Tibial artery (tissue), 4 donors: Measurements from ENCODE around the gene GINS2.

Source experiments
- DNase-seq, 2 donors: peaks; one replicate each; pipeline ENCODE4 v3.0.0-alpha.2; 2019
- H3K27ac ChIP-seq, 2 donors: fragments of 200-600 bp; sonication (generic) in 1 of 2; 1 replicate in 1 of 2; 2 replicates in 1 of 2; pipeline ENCODE4 v1.5.1; 2018 to 2019; ENCODE audit warnings: mild to moderate bottlenecking in 1 of 2
- H3K27me3 ChIP-seq, 2 donors: fragments of 200-600 bp; sonication (generic) in 1 of 2; one replicate each; pipeline versions ENCODE4 v1.5.1 to v1.6.0; 2016 to 2019
- H3K36me3 ChIP-seq, 3 donors: fragments of 200-600 bp; sonication (generic) in 2 of 3; one replicate each; pipeline ENCODE4 v1.5.1; 2016 to 2019; ENCODE audit warnings: mild to moderate bottlenecking in 2 of 3
- H3K4me1 ChIP-seq, 4 donors: fragments of 200-600 bp; sonication (generic) in 2 of 4; 1 replicate in 3 of 4; 2 replicates in 1 of 4; pipeline ENCODE4 v1.5.1; 2016 to 2019
- H3K4me3 ChIP-seq, 2 donors: fragments of 200-600 bp; sonication (generic) in 1 of 2; 1 replicate in 1 of 2; 2 replicates in 1 of 2; pipeline ENCODE4 v1.5.1; 2018 to 2019; ENCODE audit warnings: mild to moderate bottlenecking in 2 of 2
- H3K9me3 ChIP-seq, 3 donors: fragments of 200-600 bp; sonication (generic) in 1 of 3; one replicate each; pipeline ENCODE4 v1.5.1; 2016 to 2019
- intact Hi-C: fragments of 100-400 bp; cut with DNase I; formaldehyde crosslinking; loops from one replicate; pipeline ENCODE4 v1.15.0; 2023; ENCODE audit warnings: low total_unique reads
- TF ChIP-seq, protein P1 (sequence below), 2 experiments: fragments of 200-600 bp in 1 of 2; fragments of 450-650 bp in 1 of 2; IDR thresholded peaks; one replicate each; pipeline ENCODE4 v1.5.1; 2017 to 2019; ENCODE audit warnings: antibody characterized with exemption in 2 of 2, mild to moderate bottlenecking in 1 of 2, moderate library complexity in 1 of 2

Gene GINS2

DNA sequence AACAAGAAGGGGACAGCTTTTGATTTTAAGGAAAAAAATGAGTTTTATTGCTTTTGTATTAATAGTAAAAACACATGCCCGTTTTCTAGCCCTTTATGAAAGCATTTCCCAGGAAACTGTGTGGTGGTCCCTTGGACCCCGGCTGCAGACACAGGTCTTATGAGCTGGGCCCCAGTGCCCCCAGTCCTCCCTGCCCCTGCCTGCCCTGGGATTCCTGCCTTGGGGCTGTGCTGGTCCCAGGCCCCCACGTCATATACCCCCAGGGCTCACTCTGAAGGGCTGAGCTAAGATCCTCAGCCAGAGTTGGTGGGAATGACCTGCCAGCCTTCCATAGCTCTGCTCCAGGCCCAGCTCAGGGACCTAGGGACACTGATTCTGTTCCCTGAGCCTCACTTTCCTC is 30.8 kb downstream of the GINS2 start:
- no peak for DNase-seq
- peaks cover 0 to 14% (median 8%) of the 10 kb centered on the region in 4 donors for H3K4me1 ChIP-seq
- peaks cover 62 to 86% (median 76%) of the 10 kb centered on the region in 3 donors for H3K36me3 ChIP-seq
- intact Hi-C loops: no loop called here
- H3K4me3 ChIP-seq: no peak overlapping the region
- TF ChIP-seq, protein P1, sequence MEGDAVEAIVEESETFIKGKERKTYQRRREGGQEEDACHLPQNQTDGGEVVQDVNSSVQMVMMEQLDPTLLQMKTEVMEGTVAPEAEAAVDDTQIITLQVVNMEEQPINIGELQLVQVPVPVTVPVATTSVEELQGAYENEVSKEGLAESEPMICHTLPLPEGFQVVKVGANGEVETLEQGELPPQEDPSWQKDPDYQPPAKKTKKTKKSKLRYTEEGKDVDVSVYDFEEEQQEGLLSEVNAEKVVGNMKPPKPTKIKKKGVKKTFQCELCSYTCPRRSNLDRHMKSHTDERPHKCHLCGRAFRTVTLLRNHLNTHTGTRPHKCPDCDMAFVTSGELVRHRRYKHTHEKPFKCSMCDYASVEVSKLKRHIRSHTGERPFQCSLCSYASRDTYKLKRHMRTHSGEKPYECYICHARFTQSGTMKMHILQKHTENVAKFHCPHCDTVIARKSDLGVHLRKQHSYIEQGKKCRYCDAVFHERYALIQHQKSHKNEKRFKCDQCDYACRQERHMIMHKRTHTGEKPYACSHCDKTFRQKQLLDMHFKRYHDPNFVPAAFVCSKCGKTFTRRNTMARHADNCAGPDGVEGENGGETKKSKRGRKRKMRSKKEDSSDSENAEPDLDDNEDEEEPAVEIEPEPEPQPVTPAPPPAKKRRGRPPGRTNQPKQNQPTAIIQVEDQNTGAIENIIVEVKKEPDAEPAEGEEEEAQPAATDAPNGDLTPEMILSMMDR (IDR thresholded peaks at IDR 0.05): no peak
- H3K27me3 ChIP-seq: no peaks in the 10 kb centered on the region
- H3K27ac ChIP-seq: no peak overlapping the region
- H3K9me3 ChIP-seq: no peaks in the 10 kb centered on the region

DNA sequence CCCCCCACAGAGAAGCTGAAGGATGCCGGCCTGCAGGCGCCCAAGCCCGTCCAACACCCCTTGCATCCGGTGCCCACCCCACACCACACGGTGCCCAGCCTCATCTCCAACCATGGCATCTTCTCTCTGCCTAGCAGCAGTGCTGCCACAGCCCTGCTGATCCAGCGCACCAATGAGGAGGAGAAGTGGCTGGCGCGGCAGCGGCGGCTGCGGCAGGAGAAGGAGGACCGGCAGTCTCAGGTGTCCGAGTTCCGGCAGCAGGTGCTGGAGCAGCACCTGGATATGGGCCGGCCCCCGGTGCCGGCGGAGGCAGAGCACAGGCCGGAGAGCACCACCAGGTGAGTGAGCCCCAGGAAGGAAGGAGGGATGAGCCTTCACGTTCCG is 31.5 kb downstream of the GINS2 start:
- Histone ChIP-seq H3K27me3 (no peaks in the 10 kb centered on the region), H3K36me3 (peaks cover 58 to 79% (median 69%) of the 10 kb centered on the region in 3 donors), H3K4me1 (peaks cover 0 to 20% (median 12%) of the 10 kb centered on the region in 4 donors), H3K9me3 (no peaks in the 10 kb centered on the region), H3K4me3 (no peak overlapping the region), H3K27ac (no peak overlapping the region)
- DNase-seq: no peak
- intact Hi-C loops: no loop called here
- TF ChIP-seq, protein P1 (IDR thresholded peaks at IDR 0.05): no peak

DNA sequence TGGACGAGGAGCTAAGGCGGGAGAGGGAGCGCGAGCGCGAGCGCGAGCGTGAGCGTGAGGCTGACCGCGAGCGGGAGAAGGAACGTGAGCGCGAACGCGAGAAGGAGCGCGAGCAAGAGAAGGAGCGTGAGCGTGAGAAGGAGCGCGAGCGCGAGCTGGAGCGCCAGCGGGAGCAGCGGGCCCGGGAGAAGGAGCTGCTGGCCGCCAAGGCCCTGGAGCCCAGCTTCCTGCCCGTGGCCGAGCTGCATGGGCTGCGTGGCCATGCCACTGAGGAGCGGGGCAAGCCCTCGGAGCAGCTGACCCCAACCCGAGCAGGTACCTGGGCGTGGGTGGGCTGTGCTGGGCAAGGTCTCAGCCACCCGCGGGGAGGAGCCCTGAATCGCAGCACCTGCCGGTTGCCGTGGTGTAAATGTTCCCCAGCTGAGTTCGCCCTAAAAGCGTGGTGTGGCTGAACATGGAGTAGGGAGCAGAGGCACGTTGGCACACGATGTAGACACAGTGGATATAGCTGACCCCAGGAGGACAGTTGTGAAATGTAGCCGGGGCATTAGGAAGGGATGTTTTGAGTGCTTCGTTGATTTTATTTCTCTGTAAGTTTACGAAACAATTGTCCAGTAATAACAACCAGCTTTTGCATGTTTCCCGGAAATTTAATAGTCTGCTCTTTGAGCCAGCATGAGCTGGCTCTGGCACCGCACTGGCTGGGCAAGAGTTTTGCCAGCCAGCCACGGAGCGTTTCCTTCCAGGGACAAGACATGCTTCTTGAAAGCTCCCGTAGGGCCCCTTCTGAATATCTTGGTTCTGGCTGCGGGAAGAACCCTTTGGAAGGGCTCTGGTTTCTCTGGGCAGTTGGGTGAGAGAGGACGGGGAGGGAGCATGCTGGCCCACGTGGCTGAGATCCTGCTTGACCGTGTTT is 32.1 kb downstream of the GINS2 start:
- Histone ChIP-seq H3K36me3 (peaks cover 52 to 72% (median 62%) of the 10 kb centered on the region in 3 donors), H3K9me3 (no peaks in the 10 kb centered on the region), H3K27me3 (no peaks in the 10 kb centered on the region), H3K27ac (no peak overlapping the region), H3K4me1 (peaks cover 0 to 27% (median 15%) of the 10 kb centered on the region in 4 donors), H3K4me3 (no peak overlapping the region)
- TF ChIP-seq, protein P1 (IDR thresholded peaks at IDR 0.05): no peak
- intact Hi-C loops: no loop called here
- no peak for DNase-seq

DNA sequence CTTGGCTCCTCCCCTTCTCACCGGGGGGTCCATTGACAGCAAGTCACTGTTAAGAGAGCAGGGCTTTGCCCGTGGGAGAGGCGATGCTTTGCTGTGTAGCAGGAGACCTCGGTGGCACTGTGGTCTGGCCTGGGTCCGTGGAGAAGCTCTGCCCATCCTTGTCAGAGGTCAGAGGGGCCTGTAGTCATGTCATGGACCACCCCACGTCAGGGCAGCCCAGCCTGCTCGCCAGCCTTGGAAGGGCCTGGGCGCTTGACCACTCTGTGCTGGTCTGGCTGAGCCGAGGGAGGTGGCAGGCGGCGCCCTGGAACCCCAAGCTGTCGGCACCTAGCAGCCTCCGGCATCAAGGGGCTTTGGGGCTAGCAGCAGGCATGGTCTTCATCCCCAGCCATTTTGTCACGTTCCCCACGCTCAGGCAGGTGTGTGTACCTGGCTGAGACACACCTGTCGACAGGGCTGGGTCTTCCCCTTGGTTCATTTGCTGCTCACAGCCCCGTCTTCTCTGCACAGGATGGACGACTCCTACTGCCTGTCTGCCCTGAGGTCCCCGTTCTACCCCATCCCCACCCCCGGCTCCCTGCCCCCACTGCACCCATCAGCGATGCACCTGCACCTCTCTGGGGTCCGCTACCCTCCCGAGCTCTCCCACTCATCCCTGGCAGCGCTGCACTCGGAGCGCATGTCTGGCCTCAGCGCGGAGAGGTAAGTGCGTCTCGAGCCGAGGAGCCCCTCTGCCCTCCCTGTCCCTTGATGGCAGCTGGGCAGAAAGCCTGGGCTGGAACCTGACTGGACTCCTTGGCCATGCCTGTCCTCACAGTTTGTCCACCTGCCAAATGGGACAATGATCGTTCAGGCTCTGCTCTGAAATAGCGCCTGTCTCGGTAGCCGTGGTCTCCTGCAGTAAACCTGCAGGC is 33.3 kb downstream of the GINS2 start:
- H3K27ac ChIP-seq: no peak overlapping the region
- DNase-seq: no peak
- no peak overlapping the region for H3K4me3 ChIP-seq
- no peaks in the 10 kb centered on the region for H3K27me3 ChIP-seq
- H3K9me3 ChIP-seq: no peaks in the 10 kb centered on the region
- intact Hi-C loops: no loop called here
- TF ChIP-seq, protein P1 (IDR thresholded peaks at IDR 0.05): no peak
- H3K36me3 ChIP-seq: peaks cover 47 to 67% (median 56%) of the 10 kb centered on the region in 3 donors
- H3K4me1 ChIP-seq: peaks cover 0 to 38% (median 22%) of the 10 kb centered on the region in 4 donors

DNA sequence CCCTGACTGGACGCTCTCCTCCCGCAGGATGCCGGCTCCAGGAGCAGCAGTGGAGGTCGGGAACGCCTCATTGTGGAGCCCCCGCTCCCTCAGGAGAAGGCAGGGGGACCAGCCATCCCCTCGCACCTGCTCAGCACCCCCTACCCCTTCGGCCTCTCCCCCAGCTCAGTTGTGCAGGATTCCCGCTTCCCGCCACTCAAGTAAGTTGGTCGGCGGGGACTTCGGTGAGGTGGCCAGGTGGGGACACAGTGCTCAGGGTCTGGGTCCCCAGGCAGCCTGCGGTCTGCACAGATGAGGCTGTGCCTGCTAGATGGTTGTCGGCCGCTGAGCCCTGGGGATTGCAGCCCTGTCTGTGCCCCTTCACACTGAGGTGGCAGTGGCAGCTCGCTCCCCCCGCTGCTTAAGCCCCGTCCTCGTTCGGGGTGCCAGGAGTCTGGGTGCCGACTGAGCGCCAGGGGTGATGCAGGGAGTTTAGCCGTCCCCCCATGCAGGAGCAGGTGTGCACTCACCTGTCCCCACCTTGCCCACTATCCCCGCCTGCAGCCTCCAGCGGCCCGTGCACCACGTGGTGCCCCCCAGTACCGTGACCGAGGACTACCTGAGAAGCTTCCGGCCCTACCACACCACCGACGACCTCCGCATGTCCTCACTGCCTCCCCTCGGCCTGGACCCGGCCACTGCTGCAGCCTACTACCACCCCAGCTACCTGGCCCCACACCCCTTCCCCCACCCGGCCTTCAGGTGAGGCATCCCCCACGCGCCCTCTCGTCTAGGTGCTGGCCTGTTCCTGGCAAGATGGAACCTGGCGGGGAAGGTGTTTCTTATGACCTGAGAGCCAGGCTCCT is 34.3 kb downstream of the GINS2 start:
- intact Hi-C loops: no loop called here
- H3K36me3 ChIP-seq: peaks cover 47 to 74% (median 56%) of the 10 kb centered on the region in 3 donors
- TF ChIP-seq, protein P1 (IDR thresholded peaks at IDR 0.05): no peak
- H3K27me3 ChIP-seq: no peaks in the 10 kb centered on the region
- DNase-seq: no peak
- H3K4me3 ChIP-seq: no peak overlapping the region
- no peaks in the 10 kb centered on the region for H3K9me3 ChIP-seq
- peaks cover 0 to 39% (median 22%) of the 10 kb centered on the region in 4 donors for H3K4me1 ChIP-seq
- H3K27ac ChIP-seq: no peak overlapping the region
